ENCODE measurements around the gene AKR1E2. TPM values are rescaled to one million over a fixed set of nuclear protein-coding genes. Genes with fewer than 3 reads are reported as not detected.

AKR1E2 gene
- total RNA-seq, 1 donor from 2014 or later, result 1.4 TPM

GRCh38 chr10:4812046-4812445 lies 14.0 kb upstream of the AKR1E2 start:
- no peak overlapping the region for H2AFZ ChIP-seq (ENCODE audit: low read depth, low read length)
- no peaks in the 10 kb centered on the region for H3K9me3 ChIP-seq (ENCODE audit: insufficient read depth, low read depth, low read length)
- no peak overlapping the region for H3K4me2 ChIP-seq (ENCODE audit: low read length)

GRCh38 chr10:4813023-4813422 lies 13.0 kb upstream of the AKR1E2 start:
- peak overlapping the region; percentile 64 for H3K9ac ChIP-seq (ENCODE audit: low read length)
- H3K36me3 ChIP-seq (ENCODE audit: insufficient read depth, low read length), result no peaks in the 10 kb centered on the region
- TF ChIP-seq CTCF (IDR thresholded peaks at IDR 0.05; ENCODE audit: insufficient read depth, low read depth, low read length) (no peak), EZH2 (IDR thresholded peaks at IDR 0.05; ENCODE audit: insufficient read depth, low read length) (no peak)
- no peaks in the 10 kb centered on the region for H3K9me3 Mint-ChIP-seq (ENCODE audit: unreplicated experiment)
- peak overlapping the region; percentile 3 for H3K4me2 ChIP-seq (ENCODE audit: low read length)
- FAIRE-seq (no peak), DNase-seq (ENCODE audit: low read depth) (peak; percentile 93)
- no peaks in the 10 kb centered on the region for H3K9me3 ChIP-seq (ENCODE audit: insufficient read depth, low read depth, low read length)
- no peak overlapping the region for H3K4me3 ChIP-seq (ENCODE audit: insufficient read depth, low read depth, low read length)
- no peaks in the 10 kb centered on the region for H3K79me2 ChIP-seq (ENCODE audit: insufficient read depth, low read length)
- H2AFZ ChIP-seq (ENCODE audit: low read depth, low read length), result no peak overlapping the region
- peak overlapping the region; percentile 90 for H3K27ac Mint-ChIP-seq (ENCODE audit: unreplicated experiment)
- H3K4me1 ChIP-seq (ENCODE audit: insufficient read depth, low read length), result peaks cover 27% of the 10 kb centered on the region
- H3K4me1 Mint-ChIP-seq (ENCODE audit: low read depth, unreplicated experiment), result peaks cover 22% of the 10 kb centered on the region
- no peaks in the 10 kb centered on the region for H3K27me3 Mint-ChIP-seq (ENCODE audit: low read depth, unreplicated experiment)
- peak overlapping the region; percentile 77 for H3K27ac ChIP-seq (ENCODE audit: low read depth, low read length)
- no peaks in the 10 kb centered on the region for H4K20me1 ChIP-seq (ENCODE audit: insufficient read depth, low read length)
- H3K27me3 ChIP-seq (ENCODE audit: insufficient read depth, low read length), result no peaks in the 10 kb centered on the region
- no peak overlapping the region for H3K4me3 Mint-ChIP-seq (ENCODE audit: unreplicated experiment)
- H3K36me3 Mint-ChIP-seq (ENCODE audit: low read depth, unreplicated experiment), result no peaks in the 10 kb centered on the region

More at GRCh38 chr10:4812046-4812445, 14.0 kb upstream of the AKR1E2 start:
- Mint-ChIP-seq H3K27me3 (ENCODE audit: low read depth, unreplicated experiment) (no peaks in the 10 kb centered on the region), H3K4me1 (ENCODE audit: low read depth, unreplicated experiment) (peaks cover 24% of the 10 kb centered on the region), H3K9me3 (ENCODE audit: unreplicated experiment) (no peaks in the 10 kb centered on the region), H3K36me3 (ENCODE audit: low read depth, unreplicated experiment) (no peaks in the 10 kb centered on the region), H3K4me3 (ENCODE audit: unreplicated experiment) (no peak overlapping the region), H3K27ac (ENCODE audit: unreplicated experiment) (no peak overlapping the region)
- TF ChIP-seq CTCF (IDR thresholded peaks at IDR 0.05; ENCODE audit: insufficient read depth, low read depth, low read length) (no peak), EZH2 (IDR thresholded peaks at IDR 0.05; ENCODE audit: insufficient read depth, low read length) (no peak)
- Histone ChIP-seq H4K20me1 (ENCODE audit: insufficient read depth, low read length) (no peaks in the 10 kb centered on the region), H3K36me3 (ENCODE audit: insufficient read depth, low read length) (no peaks in the 10 kb centered on the region), H3K4me1 (ENCODE audit: insufficient read depth, low read length) (peaks cover 30% of the 10 kb centered on the region), H3K4me3 (ENCODE audit: insufficient read depth, low read depth, low read length) (no peak overlapping the region), H3K9ac (ENCODE audit: low read length) (peak overlapping the region; percentile 64), H3K27me3 (ENCODE audit: insufficient read depth, low read length) (no peaks in the 10 kb centered on the region), H3K27ac (ENCODE audit: low read depth, low read length) (peak overlapping the region; percentile 77), H3K79me2 (ENCODE audit: insufficient read depth, low read length) (no peaks in the 10 kb centered on the region)
- no peak for FAIRE-seq
- DNase-seq (ENCODE audit: low read depth), result no peak

GRCh38 chr10:4813496-4813895 lies 12.5 kb upstream of the AKR1E2 start:
- Histone ChIP-seq H3K4me3 (ENCODE audit: insufficient read depth, low read depth, low read length) (no peak overlapping the region), H3K79me2 (ENCODE audit: insufficient read depth, low read length) (no peaks in the 10 kb centered on the region), H4K20me1 (ENCODE audit: insufficient read depth, low read length) (no peaks in the 10 kb centered on the region), H3K9me3 (ENCODE audit: insufficient read depth, low read depth, low read length) (no peaks in the 10 kb centered on the region), H3K4me1 (ENCODE audit: insufficient read depth, low read length) (peaks cover 24% of the 10 kb centered on the region), H3K4me2 (ENCODE audit: low read length) (peak overlapping the region; percentile 3), H3K9ac (ENCODE audit: low read length) (peak overlapping the region; percentile 64), H3K36me3 (ENCODE audit: insufficient read depth, low read length) (no peaks in the 10 kb centered on the region), H3K27ac (ENCODE audit: low read depth, low read length) (peak overlapping the region; percentile 77), H2AFZ (ENCODE audit: low read depth, low read length) (no peak overlapping the region), H3K27me3 (ENCODE audit: insufficient read depth, low read length) (no peaks in the 10 kb centered on the region)
- DNase-seq (ENCODE audit: low read depth), result peak; percentile 34
- FAIRE-seq, result no peak
- H3K27ac Mint-ChIP-seq (ENCODE audit: unreplicated experiment), result no peak overlapping the region
- H3K27me3 Mint-ChIP-seq (ENCODE audit: low read depth, unreplicated experiment), result peaks cover 2% of the 10 kb centered on the region
- no peaks in the 10 kb centered on the region for H3K36me3 Mint-ChIP-seq (ENCODE audit: low read depth, unreplicated experiment)
- no peak for TF ChIP-seq CTCF (IDR thresholded peaks at IDR 0.05; ENCODE audit: insufficient read depth, low read depth, low read length)
- no peak for TF ChIP-seq EZH2 (IDR thresholded peaks at IDR 0.05; ENCODE audit: insufficient read depth, low read length)
- H3K9me3 Mint-ChIP-seq (ENCODE audit: unreplicated experiment), result no peaks in the 10 kb centered on the region
- no peak overlapping the region for H3K4me3 Mint-ChIP-seq (ENCODE audit: unreplicated experiment)
- peaks cover 18% of the 10 kb centered on the region for H3K4me1 Mint-ChIP-seq (ENCODE audit: low read depth, unreplicated experiment)
